ENCODE results near the gene DUSP1. TPM values are rescaled to one million over a fixed set of nuclear protein-coding genes. Genes with fewer than 3 reads are reported as not detected.

DUSP1 gene
- total and polyA plus RNA-seq, 9 of the 15 experiments (the other 6 are each of a cell fraction or from before 2014, with no cell fraction given) = 2.1 to 14.2 (median 8.5) TPM

GRCh38 chr5:172802567-172803176 is 31.7 kb upstream of the DUSP1 start (continued):
- no peak for TF ChIP-seq STAT6 (CRISPR knock-in tag; IDR thresholded peaks at IDR 0.05)
- peak; percentile 89 for TF ChIP-seq NCOR1 (IDR thresholded peaks at IDR 0.05)
- peak; percentile 22; the same call in 1 of the 2 replicates for TF ChIP-seq REST (IDR thresholded peaks at IDR 0.05; ENCODE audit: borderline replicate concordance)
- no peak for TF ChIP-seq REST (CRISPR knock-in tag; IDR thresholded peaks at IDR 0.05; ENCODE audit: low read depth)
- TF ChIP-seq ZBTB2 (IDR thresholded peaks at IDR 0.05) = peak; percentile 57; the same call in 1 of the 2 replicates
- TF ChIP-seq E2F4 (CRISPR knock-in tag; IDR thresholded peaks at IDR 0.05; ENCODE audit: low read depth) = no peak
- TF ChIP-seq POLR2AphosphoS2 (IDR thresholded peaks at IDR 0.05; ENCODE audit: low read length) = no peak
- no peak for TF ChIP-seq NR2C2 (CRISPR knock-in tag; IDR thresholded peaks at IDR 0.05)
- TF ChIP-seq NR2C2 (tag; IDR thresholded peaks at IDR 0.05) = 0 out of 2 replicates have a peak, but pooled peaks have one; percentile 36
- TF ChIP-seq WHSC1 (IDR thresholded peaks at IDR 0.05; ENCODE audit: low read length) = no peak
- peak; percentile 78 for TF ChIP-seq TCF3 (CRISPR knock-in tag; IDR thresholded peaks at IDR 0.05)
- TF ChIP-seq HMG20B (CRISPR knock-in tag; IDR thresholded peaks at IDR 0.05) = no peak
- TF ChIP-seq RHOXF2B (CRISPR knock-in tag; conservative IDR thresholded peaks at IDR 0.05) = no peak
- TF ChIP-seq MAFK (IDR thresholded peaks at IDR 0.05; ENCODE audit: low read length) = peak; percentile 52; the same call in 1 of the 2 replicates
- TF ChIP-seq KLF10 (CRISPR knock-in tag; IDR thresholded peaks at IDR 0.05) = no peak
- TF ChIP-seq SMAD1 (IDR thresholded peaks at IDR 0.05; ENCODE audit: low read depth, low read length, partially characterized antibody) = no peak
